T-helper 2 cell treated with Interferon-gamma antibody and Interleukin-4, amounts not matched to agents 100 ng/mL and 5 ng/mL, for 36 hours (primary cell): Measurements from ENCODE around the gene MAD2L2. TPM values are rescaled to one million over a fixed set of nuclear protein-coding genes. Genes with fewer than 3 reads are reported as not detected.

Experiments
- intact Hi-C: fragments of 100-400 bp; cut with micrococcal nuclease; formaldehyde crosslinking; loops from one replicate; pipeline ENCODE4 v1.15.1; 2023
- total RNA-seq: library from RNA; stranded (reverse); gene quantifications from 2 replicates; pipeline ENCODE4 v1.2.3, GENCODE V29; 2022

Gene MAD2L2
- total RNA-seq, 1 donor from 2014 or later, result 60.2 TPM

DNA sequence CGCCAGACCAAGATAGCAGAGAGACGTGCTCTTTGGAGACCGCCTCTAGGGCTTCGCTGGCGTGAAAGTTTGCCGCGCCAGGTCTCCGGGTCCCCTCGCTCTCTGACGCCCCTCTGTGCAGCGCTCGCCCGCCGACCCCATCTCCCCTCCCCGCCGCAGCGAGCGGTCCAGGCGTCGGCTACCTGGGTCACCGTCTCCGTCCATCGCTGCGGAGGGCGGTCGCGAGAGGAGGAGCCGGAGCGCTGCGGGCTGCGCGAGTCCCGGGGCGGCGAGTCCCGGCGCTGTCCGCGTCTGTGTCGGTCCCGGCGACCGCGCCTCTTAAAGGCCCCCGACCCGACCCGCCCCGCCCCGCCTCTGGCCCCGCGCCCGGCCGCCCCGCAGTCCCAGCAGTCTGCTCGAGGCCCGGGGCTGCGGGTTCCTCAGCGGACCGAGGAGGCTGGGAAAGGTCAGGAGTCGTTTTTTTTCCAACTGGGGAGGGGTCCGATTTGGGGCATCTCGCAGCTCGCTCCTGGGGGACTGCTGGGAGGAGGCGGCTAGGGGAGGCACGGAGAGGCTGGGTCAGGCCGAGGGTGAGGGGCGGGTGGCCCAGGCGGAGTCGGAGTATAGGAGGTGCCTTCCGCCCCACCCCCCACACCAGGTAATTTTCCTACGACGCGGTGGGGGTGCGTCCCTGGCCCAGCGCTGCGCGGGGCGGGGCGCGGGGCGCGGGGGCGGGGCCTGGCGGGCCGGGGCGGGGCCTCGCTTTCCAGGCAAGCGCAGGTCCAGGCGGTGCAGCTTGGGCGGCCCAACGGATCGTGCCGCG, 26.6 kb downstream of the MAD2L2 start, which contains the start of the genes FBXO2 and FBXO44:
FBXO2 (minus strand) TSS at position 293 of the 802 bp plus-strand sequence; CDS start at position 204, 89 bp downstream.
FBXO44 (plus strand) TSS at position 741 of the 802 bp plus-strand sequence. CDS start 959 bp downstream, outside the sequence.
- intact Hi-C loops, result loop anchor here (1.0 to 5.0 kb wide), 3 partner anchors 27 to 253 kb away; partner anchors contain the start of gene MAD2L2

DNA sequence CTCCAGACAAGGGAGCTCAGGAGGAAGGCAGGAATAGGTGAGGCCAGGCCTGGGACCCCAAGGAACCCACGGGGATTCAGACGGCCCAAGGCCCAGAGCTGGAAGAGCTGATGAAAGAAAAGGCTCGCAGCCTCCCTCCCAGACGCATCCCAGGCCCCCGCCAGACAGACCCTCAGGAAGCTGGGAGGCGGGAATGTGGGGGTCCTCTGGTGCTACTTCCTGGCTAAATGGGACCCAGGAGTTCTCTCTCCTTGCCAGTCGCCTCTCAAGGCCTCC, 27.1 kb downstream of the MAD2L2 start:
- intact Hi-C loops, result loop anchor here (1.0 to 5.0 kb wide), 3 partner anchors 28 to 254 kb away; partner anchors contain the start of gene MAD2L2

DNA sequence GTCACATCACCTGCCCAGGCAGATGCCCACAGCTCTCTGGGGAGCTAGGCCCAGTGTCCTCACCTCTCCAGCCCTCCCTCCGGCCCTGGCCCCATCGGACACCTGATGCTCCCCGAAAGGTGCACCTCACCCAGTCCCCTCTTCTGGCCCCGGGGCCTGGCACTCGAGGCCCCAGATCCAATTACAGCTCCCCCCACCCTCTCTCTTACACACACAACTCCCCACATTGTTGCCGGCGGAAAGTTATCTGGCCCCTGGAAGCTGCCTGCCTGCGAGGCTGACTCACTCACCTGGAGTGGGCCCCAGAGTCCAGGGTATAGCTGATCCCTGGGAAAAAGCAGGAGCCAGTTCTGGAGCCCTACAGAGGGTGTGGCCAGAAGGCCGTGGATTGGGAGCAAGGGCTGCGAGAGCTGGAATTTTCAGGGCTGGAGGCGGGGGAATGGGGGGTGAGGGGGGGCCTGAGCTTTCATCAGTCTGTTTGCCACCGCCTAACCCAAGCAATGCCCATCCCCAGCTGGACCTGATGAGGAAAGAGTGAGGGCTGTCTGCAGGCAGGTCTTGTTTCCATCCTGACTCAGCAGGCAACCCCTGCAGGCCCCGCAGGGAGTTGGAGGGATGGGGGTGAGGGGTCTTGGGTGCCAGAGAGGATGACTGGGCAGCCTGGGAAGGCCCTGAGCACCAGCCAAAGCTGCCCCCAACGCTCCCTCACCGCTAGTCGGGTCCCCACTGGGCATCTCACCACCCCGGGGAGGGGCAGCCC, 27.7 kb downstream of the MAD2L2 start:
- intact Hi-C loops, result loop anchor here (5.0 kb wide), 2 partner anchors 149 to 254 kb away; no protein-coding TSS in a partner anchor

DNA sequence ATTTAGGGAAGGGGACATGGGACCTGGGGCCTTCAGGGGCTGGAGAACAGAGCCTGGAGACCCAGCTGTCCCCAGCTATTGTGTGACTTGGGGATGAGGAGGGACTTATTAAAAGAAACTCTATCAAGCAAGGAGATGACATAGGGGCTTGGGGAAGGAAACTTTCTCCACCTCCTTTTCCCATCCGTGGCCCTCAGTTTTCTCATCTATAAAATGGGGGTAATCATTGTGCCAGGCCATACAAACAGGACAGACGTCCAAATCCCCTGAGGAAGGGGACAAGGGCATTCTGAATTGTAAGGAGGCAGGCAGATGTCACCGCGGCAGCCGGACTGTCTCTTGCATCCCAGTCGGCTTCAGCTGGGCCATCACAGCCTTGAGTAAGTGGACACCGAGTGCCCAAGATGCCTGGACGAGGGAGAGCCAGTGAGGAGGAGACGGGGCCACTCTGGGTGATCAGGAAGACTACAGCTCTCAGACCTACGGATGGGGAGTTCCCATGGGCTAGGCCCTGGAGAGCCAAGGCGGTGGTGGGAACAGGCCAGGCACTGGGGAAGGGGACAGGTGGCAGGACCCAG, 28.7 kb downstream of the MAD2L2 start:
- intact Hi-C loops, result loop anchor here (5.0 kb wide), 2 partner anchors 150 to 255 kb away; no protein-coding TSS in a partner anchor

DNA sequence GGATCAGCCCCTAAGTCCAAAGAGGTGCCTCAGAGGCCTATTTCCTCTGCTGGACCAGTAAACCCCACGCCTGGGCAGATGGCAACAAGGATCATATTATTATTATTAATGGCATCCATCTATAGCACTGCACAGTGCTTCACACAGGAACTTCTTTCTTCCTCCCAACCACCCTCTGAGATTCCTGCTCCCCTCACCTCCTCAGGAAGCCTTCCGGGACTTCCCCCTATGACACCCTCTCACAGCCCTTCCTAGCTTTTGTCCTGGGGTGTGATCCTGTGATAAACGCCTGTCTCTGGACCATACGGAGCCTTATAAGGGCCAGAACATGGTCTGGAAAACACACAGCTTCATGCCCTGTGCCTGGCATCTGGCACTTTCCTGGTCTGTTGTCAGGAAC, 29.9 kb downstream of the MAD2L2 start:
- intact Hi-C loops, result loop anchor here (5.0 kb wide), 2 partner anchors 151 to 256 kb away; no protein-coding TSS in a partner anchor

DNA sequence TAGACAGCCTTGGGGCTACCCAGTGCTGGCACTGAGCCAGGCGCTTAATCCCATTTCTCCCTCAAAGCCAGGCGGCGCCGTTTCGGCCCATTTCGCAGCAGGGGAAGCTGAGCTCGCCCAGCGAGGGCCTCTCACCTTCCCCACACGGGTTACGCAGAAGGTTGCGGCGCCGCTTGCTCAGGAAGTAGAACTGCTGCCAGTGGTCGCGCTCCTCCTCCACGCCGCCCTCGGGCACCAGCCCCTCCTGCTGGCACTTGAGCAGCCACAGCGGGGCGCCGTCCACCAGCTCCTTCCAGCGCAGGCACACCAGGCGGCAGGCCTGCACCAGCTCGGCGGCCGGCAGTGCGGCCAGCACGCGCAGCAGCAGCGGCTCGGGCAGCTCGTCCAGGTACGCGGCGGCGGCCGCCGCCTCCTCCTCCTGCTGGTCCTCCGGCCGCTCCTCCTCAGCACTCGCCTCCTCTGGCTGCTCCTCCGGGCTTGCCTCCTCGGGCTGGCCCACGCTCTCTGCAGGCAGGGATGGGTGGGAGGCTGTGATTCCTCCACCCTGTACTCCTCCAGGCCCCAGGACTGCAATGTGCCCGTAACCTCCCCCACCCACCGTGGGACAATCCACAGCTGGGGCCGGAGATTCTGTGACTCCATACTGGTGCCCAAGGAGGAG, 30.5 kb downstream of the MAD2L2 start:
- intact Hi-C loops, result loop anchor here (1.0 to 5.0 kb wide), 4 partner anchors 14 to 257 kb away; partner anchors contain the start of gene FBXO6

DNA sequence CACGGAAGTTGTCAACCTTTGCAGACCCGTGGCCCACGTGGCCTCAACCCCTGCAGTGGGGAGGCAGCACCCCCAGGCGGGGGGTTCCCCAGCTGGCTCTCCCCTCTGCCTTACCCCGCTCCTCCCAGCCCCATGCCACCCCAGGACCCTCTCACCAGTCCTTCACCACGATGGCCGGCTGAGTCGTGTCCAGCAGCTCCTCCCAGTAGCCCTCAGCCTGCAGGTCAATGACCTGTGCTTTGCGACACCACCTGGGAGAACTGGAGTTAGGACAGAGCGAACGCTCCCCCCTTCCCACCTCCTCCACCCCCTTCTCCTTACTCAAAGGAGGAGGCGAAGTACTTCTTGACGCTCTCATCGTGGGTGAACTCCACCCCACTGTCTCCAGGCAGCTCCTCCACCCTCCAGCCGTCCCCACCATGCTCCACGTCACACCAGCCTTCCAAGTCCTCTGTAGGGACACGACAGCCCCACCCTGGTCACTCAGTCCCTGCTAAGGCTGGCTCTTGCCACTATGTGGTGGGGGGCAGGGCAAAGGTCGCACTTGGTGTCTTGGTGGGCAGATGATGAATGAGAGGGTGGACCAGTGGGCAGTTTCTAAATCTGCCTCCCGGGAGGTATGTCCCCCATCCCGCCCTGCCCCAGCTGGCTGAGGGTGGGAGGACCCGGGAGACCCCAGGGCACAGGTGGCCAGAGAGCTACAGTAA, 31.2 kb downstream of the MAD2L2 start:
- intact Hi-C loops, result loop anchor here (1.0 to 10.0 kb wide), 5 partner anchors 15 to 258 kb away; partner anchors contain the start of genes DISP3 and FBXO6

DNA sequence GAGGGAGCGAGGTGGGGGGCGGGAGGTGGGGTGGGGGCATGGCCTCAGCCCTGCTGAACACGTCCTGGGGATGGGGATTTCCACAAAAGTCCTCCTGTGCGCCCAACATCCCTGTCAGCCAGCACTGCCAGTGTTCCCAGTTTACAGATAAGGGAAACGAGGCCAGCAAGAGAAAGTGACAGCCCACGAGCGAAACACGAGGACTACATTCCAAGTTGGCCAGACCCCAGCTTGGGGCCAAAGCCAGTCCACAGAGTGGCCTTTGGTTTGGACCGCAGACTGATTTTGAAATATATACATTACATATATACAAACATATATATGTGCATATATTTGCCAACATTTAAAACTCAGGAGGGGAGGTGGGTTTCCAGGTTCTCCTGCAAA, 31.7 kb downstream of the MAD2L2 start:
- intact Hi-C loops, result loop anchor here (10.0 kb wide), 1 partner anchor 174 kb away; the partner anchor contains the start of gene DISP3

DNA sequence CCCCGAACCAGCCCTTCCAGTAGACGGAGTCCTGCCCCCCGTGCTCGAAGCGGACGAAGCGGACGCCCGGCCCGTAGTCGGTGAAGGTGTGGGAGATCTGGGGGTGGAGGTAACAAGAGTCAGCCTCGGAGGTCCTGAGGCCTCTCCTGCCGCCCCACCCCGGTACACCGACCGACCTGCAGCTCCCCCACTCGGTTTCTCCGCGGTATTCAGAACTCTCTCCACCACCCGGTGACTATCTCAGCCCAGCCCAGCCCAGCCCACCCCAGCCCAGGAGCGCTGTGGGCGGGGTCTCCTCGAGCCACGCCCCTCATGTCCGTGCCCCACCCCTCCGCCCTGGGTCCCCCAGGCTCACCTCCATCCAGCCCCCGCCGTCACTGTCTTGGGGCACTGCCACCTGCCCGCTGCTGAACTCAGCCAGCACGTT, 32.2 kb downstream of the MAD2L2 start:
- intact Hi-C loops, result loop anchor here (10.0 kb wide), 1 partner anchor 174 kb away; the partner anchor contains the start of gene DISP3

DNA sequence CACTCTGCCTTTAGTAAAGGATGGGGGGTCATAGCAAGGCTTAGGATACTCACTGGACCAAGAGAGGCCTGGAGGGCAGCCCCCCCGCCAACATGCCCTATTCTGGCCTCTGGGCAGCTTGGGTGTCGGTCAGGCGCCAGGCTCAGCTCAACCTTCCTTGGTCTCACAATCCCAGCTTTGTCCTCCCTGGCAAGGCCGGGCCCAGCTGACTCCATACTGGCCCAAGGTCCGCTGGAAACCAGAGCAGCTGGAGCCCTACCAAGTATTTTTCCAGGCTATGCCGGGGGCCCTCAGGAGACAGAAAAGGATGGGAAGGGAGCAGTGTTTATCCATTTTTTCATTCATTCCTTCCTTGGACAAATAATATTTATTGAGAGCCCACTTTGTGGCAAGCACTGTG, 32.9 kb downstream of the MAD2L2 start:
- intact Hi-C loops, result loop anchor here (10.0 kb wide), 1 partner anchor 173 kb away; the partner anchor contains the start of gene DISP3

DNA sequence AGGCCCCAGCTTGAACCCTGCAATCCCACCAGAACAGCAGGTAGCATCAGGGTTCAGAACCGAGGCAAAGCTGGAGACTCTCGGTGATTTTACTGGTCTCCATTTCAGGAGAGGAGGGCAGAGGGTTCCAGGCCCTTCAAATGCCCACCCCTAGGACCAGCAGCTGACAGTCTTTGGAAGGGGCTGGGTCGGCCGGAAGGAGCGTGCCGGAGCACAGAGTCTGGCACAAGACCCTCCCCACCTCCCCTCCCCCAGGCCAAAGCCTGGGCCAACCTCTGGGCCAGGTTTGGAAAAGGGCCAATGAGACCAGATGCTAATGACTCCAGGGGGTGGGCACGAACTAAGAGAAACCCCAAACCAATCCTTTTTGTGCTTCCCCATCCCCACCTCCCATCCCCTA, 33.6 kb downstream of the MAD2L2 start:
- intact Hi-C loops, result loop anchor here (10.0 kb wide), 1 partner anchor 173 kb away; the partner anchor contains the start of gene DISP3

DNA sequence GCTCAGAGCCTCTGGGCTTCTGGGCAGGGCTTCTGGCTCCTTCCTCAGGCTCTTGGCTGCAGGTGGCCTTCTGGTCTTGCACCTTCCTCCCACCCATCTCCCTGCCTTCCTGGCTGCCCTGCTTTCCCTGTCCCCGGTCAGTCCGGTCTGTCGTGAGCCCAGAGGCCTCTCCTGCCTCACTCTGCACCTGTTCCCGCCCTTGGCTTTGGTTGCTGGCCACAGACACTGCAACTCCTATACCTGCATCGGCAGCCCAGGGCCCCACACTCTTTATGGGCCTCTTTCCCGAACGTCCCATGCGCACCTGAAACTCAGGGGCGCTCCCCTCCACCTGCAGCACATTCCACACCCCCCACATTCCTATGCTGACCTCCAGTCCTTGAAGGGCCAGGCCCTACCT, 34.6 kb downstream of the MAD2L2 start:
- intact Hi-C loops, result loop anchor here (10.0 kb wide), 1 partner anchor 172 kb away; the partner anchor contains the start of gene DISP3

DNA sequence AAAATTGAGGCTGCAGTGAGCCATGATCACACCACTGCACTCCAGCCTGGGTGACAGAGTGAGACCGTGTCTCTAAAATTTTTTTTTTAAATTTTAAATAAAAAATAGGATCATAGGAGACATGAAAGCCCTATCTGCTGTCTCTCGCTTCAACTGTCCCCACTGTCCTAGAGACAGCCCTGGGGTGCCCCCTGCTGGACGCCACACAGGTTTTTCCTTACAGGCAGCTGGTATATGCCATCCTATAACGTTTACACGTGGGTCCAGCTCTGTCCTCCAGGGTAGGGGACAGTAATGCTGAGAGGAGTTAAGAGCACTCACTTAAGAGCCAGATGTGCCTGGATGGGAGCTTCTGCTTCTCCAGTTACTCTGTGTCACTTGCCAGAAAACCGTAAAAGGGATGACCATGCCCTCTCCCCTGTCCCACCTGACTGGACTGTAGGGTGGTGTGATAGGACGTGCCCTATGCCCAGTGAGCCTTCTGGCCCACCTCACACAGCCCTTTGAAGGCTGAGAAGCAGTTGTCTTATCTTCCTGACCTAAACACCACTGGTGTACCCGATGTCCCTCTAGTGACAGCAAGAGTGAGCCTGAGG, 35.2 kb downstream of the MAD2L2 start:
- intact Hi-C loops, result loop anchor here (1.0 to 10.0 kb wide), 2 partner anchors 171 to 607 kb away; partner anchors contain the start of gene DISP3

DNA sequence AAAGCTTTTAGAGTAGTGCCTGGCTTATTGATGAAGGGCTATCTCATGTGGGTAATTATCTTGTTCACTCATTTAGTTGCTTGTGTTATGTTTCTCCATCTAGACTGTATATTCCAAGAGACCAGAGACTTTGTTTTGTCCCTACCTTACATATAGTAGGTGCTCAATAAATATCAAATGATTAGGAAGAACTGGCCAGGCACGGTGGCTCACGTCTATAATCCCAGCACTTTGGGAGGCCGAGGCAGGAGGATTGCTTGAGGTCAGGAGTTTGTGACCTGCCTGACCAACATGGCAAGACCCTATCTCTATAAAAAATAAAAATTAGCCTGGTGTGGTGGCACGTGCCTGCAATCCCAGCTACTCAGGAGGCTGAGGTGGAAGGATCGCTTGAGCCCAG, 35.7 kb downstream of the MAD2L2 start:
- intact Hi-C loops, result loop anchor here (1.0 to 10.0 kb wide), 2 partner anchors 170 to 607 kb away; partner anchors contain the start of gene DISP3

DNA sequence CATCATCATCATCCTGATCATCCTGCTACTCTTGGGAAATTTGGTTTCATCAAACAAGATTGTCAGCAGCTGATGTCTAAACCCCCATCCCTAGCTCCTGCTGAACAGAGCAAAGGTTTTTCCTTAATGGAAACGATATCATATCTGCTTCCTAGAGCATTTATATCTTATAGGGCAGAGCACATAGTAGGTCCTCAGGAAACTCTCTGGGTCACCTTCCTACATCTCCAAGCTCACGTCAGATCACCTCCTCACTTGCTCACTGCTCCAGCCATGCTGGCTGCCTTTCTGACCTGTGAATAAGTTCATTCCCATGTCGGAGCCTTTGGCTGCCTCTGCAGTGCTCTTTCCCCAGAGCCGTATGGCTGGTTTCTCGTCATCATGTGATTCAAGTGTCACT, 37.2 kb downstream of the MAD2L2 start:
- intact Hi-C loops, result loop anchor here (10.0 kb wide), 1 partner anchor 169 kb away; the partner anchor contains the start of gene DISP3

DNA sequence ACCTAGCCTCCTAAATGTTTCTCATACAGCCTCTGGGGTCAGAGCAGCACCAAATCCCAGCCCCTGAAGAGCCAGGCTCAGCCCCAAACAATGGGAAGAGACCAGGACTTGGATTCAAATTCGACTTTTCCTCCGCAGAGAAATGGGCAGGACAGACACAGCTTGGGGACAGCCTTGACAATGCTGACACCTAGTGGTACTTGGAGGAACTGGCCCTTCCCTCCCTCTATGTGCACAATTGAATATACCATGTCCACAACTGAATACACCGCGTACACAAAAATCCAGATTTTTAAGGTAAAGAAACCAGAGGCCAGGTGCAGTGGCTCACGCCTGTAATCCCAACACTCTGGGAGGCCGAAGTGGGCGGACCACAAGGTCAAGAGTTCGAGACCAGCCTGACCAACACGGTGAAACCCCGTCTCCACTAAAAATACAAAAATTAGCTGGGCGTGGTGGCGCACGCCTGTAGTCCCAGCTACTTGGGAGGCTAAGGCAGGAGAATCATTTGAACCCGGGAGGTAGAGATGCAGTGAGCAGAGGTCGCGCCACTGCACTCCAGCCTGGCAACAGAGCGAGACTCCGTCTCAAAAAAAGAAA, 38.4 kb downstream of the MAD2L2 start:
- intact Hi-C loops, result loop anchor here (1.0 to 10.0 kb wide), 4 partner anchors 168 to 605 kb away; partner anchors contain the start of gene DISP3

DNA sequence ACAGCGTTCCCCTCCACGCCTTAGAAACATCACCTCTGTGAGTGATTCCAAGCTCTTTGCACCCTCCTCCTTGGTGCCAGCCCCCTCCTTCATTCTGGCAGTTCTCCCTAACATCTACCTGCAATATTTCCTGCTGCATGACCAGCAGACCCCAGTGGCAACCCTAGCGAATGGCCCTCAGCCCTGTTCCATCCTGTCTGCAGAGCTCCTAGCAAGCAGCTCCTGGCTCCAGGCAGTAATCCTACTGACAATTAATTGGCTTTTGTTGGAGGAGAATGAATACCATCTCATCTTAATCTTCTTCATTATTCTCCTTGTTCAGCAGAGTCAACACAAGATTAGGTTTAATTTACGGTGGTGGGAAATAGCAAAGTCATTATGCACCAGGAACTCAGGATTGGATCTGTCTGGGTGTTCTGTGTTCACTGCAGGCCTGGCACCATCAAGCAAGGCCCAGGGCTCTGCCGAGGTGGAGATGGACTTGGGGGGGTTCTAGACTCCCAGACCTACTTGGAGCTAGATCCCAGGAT, 39.1 kb downstream of the MAD2L2 start:
- intact Hi-C loops, result loop anchor here (1.0 to 10.0 kb wide), 4 partner anchors 167 to 605 kb away; partner anchors contain the start of gene DISP3

DNA sequence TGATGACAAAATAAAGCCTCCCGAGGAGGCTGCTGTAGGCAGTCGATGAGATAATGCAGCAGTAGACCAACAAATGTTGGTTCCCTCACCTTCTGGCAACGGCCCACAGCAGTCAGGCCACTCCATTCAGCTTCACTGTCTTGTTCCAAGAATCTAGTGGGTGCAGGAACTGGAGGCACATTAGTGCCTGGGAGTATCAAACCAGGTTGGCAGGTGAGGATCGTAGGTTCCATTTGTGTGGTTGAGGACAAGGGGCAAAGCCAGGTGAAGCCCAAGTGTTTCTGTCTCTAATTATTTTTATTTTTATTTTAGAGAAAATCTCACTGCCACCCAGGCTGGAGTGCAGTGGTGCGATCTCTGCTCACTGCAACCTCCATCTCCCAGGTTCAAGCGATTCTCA, 40.0 kb downstream of the MAD2L2 start:
- intact Hi-C loops, result loop anchor here (10.0 kb wide), 1 partner anchor 166 kb away; the partner anchor contains the start of gene DISP3
